ENCODE measurements around the gene LSM6. TPM values are rescaled to one million over a fixed set of nuclear protein-coding genes. Genes with fewer than 3 reads are reported as not detected.

The LSM6 gene
- total RNA-seq, 1 donor from 2014 or later = 28.6 TPM

- Mint-ChIP-seq H3K27ac (ENCODE audit: unreplicated experiment) (no peak overlapping the region), H3K36me3 (ENCODE audit: unreplicated experiment) (peaks cover 3% of the 10 kb centered on the region), H3K4me3 (ENCODE audit: unreplicated experiment) (no peak overlapping the region), H3K27me3 (ENCODE audit: unreplicated experiment) (no peaks in the 10 kb centered on the region), H3K4me1 (ENCODE audit: low read depth, unreplicated experiment) (no peaks in the 10 kb centered on the region), H3K9me3 (ENCODE audit: unreplicated experiment) (no peaks in the 10 kb centered on the region)
- no peak for DNase-seq
- TF ChIP-seq CTCF (IDR thresholded peaks at IDR 0.05; ENCODE audit: partially characterized antibody, unreplicated experiment) = no peak
These were observed 9.7 kb upstream of the LSM6 start for GRCh38 chr4:146165840-146166239.

- no peaks in the 10 kb centered on the region for H3K9me3 Mint-ChIP-seq (ENCODE audit: unreplicated experiment)
- no peak for TF ChIP-seq CTCF (IDR thresholded peaks at IDR 0.05; ENCODE audit: partially characterized antibody, unreplicated experiment)
- DNase-seq = no peak
- H3K4me3 Mint-ChIP-seq (ENCODE audit: unreplicated experiment) = no peak overlapping the region
- H3K4me1 Mint-ChIP-seq (ENCODE audit: low read depth, unreplicated experiment) = no peaks in the 10 kb centered on the region
- no peaks in the 10 kb centered on the region for H3K36me3 Mint-ChIP-seq (ENCODE audit: unreplicated experiment)
- H3K27me3 Mint-ChIP-seq (ENCODE audit: unreplicated experiment) = no peaks in the 10 kb centered on the region
- H3K27ac Mint-ChIP-seq (ENCODE audit: unreplicated experiment) = no peak overlapping the region
These were observed 5.4 kb upstream of the LSM6 start for GRCh38 chr4:146170149-146170548.

GRCh38 chr4:146176891-146177290 is 1.4 kb downstream of the LSM6 start:
- H3K9me3 Mint-ChIP-seq (ENCODE audit: unreplicated experiment) = no peaks in the 10 kb centered on the region
- DNase-seq = no peak
- H3K4me1 Mint-ChIP-seq (ENCODE audit: low read depth, unreplicated experiment) = peaks cover 7% of the 10 kb centered on the region
- peak overlapping the region; percentile 86 for H3K4me3 Mint-ChIP-seq (ENCODE audit: unreplicated experiment)
- no peaks in the 10 kb centered on the region for H3K36me3 Mint-ChIP-seq (ENCODE audit: unreplicated experiment)
- no peak for TF ChIP-seq CTCF (IDR thresholded peaks at IDR 0.05; ENCODE audit: partially characterized antibody, unreplicated experiment)
- no peaks in the 10 kb centered on the region for H3K27me3 Mint-ChIP-seq (ENCODE audit: unreplicated experiment)
- H3K27ac Mint-ChIP-seq (ENCODE audit: unreplicated experiment) = no peak overlapping the region

DNA sequence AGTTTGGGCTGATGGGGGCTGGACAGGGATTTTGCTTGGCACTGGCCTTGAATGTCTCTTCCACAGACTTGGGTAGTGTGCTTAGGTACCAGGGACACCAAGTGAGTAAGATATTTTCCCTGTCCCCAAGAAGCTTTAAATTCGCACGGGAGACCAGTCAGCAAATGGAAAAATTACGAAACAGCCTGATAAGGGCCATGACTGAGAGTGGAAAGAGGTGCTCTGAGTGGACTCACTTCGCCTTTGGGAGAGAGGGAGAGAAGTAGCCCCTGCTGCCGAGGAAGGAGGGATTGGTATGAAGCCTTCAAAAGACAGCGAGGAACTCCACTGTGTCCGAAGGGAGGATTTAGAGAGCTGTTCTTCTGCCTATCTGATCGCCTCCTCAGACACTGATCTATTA is 2.6 kb downstream of the LSM6 start:
- TF ChIP-seq CTCF (IDR thresholded peaks at IDR 0.05; ENCODE audit: partially characterized antibody, unreplicated experiment) = no peak
- no peak for DNase-seq
- H3K27ac Mint-ChIP-seq (ENCODE audit: unreplicated experiment) = no peak overlapping the region
- no peaks in the 10 kb centered on the region for H3K27me3 Mint-ChIP-seq (ENCODE audit: unreplicated experiment)
- H3K36me3 Mint-ChIP-seq (ENCODE audit: unreplicated experiment) = no peaks in the 10 kb centered on the region
- no peaks in the 10 kb centered on the region for H3K9me3 Mint-ChIP-seq (ENCODE audit: unreplicated experiment)
- peaks cover 8% of the 10 kb centered on the region for H3K4me1 Mint-ChIP-seq (ENCODE audit: low read depth, unreplicated experiment)
- no peak overlapping the region for H3K4me3 Mint-ChIP-seq (ENCODE audit: unreplicated experiment)

- H3K4me3 Mint-ChIP-seq (ENCODE audit: unreplicated experiment) = no peak overlapping the region
- H3K36me3 Mint-ChIP-seq (ENCODE audit: unreplicated experiment) = no peaks in the 10 kb centered on the region
- peaks cover 9% of the 10 kb centered on the region for H3K4me1 Mint-ChIP-seq (ENCODE audit: low read depth, unreplicated experiment)
- no peak for DNase-seq
- TF ChIP-seq CTCF (IDR thresholded peaks at IDR 0.05; ENCODE audit: partially characterized antibody, unreplicated experiment) = no peak
- H3K9me3 Mint-ChIP-seq (ENCODE audit: unreplicated experiment) = no peaks in the 10 kb centered on the region
- H3K27me3 Mint-ChIP-seq (ENCODE audit: unreplicated experiment) = no peaks in the 10 kb centered on the region
- H3K27ac Mint-ChIP-seq (ENCODE audit: unreplicated experiment) = no peak overlapping the region
These were observed 4.4 kb downstream of the LSM6 start for GRCh38 chr4:146179784-146180370.

All from glutamatergic neuron (in vitro differentiated cells).